Measurements from ENCODE around the gene MAP3K10.

The MAP3K10 gene

GRCh38 chr19:40239415-40240226, 48.4 kb downstream of the MAP3K10 start:
- TF ChIP-seq CTCF (IDR thresholded peaks at IDR 0.05; ENCODE audit: extremely low read depth, insufficient read depth, missing control alignments): no peak
- in situ Hi-C loops (cut with MboI; ENCODE audit: low pct_unique_long_range_greater_than_20kb, low sequenced_read_pairs, unreplicated experiment): no loop called here
- no peak for DNase-seq (ENCODE audit: low spot score)

DNA sequence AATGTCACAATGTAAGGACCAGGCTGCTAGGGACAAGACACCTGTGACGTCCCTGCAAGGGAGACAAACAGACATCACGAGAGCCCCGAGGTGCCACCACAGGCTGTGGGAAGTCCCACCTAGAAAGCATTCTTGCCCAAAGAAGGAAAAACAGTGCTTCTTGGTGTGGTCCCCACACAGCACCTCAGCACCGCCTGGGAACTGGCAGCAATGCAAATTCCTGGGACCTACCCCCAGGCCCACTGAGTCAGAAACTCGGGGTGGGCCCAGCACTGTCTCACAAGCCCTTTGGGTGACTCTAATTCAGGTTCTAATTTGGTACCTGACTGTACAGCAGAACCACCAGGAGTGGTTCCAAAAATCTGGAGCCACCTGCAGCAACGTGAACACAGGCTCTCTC, 49.1 kb downstream of the MAP3K10 start:
- TF ChIP-seq CTCF (IDR thresholded peaks at IDR 0.05; ENCODE audit: extremely low read depth, insufficient read depth, missing control alignments): no peak
- in situ Hi-C loops (cut with MboI; ENCODE audit: low pct_unique_long_range_greater_than_20kb, low sequenced_read_pairs, unreplicated experiment): no loop called here
- no peak for DNase-seq (ENCODE audit: low spot score)

DNA sequence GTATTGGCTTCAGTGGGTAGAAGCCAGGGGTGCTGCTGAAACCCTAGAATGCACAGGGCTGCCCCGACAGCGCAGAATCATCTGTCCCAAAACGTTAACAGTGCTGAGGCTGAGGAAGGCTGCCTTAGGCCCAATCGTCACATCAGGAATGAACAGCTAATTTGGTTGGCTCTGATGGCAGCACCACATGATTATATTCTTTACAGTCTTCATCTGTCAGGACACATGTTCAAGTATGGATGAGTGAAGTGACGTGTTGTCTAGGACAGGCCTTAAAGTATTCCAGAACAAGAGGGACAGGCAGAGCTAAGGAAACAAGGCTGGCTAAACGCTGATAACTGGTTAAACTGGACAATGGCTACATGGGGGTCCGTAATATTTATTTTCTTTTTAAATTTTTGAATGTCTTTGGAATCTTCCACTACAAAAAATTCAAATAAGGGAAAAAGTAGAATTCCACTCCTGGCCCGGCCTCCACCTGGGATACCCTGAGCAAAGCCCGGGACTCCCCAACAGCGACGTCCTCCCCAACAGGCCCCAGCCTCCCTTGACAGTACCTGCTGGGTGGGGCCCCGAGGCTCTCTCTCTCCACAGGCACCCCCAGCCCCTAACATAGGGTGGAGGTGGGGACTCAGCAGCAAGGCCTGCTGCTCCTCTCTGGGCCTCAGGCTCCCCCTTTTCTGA, 50.0 kb downstream of the MAP3K10 start:
- DNase-seq (ENCODE audit: low spot score): no peak
- no peak for TF ChIP-seq CTCF (IDR thresholded peaks at IDR 0.05; ENCODE audit: extremely low read depth, insufficient read depth, missing control alignments)
- in situ Hi-C loops (cut with MboI; ENCODE audit: low pct_unique_long_range_greater_than_20kb, low sequenced_read_pairs, unreplicated experiment): no loop called here

- no peak for DNase-seq (ENCODE audit: low spot score)
- no peak for TF ChIP-seq CTCF (IDR thresholded peaks at IDR 0.05; ENCODE audit: extremely low read depth, insufficient read depth, missing control alignments)
- in situ Hi-C loops (cut with MboI; ENCODE audit: low pct_unique_long_range_greater_than_20kb, low sequenced_read_pairs, unreplicated experiment): no loop called here
These were observed 50.7 kb downstream of the MAP3K10 start for GRCh38 chr19:40241809-40242384.

GRCh38 chr19:40242480-40242879, 51.3 kb downstream of the MAP3K10 start:
- no peak for TF ChIP-seq CTCF (IDR thresholded peaks at IDR 0.05; ENCODE audit: extremely low read depth, insufficient read depth, missing control alignments)
- DNase-seq (ENCODE audit: low spot score): no peak
- in situ Hi-C loops (cut with MboI; ENCODE audit: low pct_unique_long_range_greater_than_20kb, low sequenced_read_pairs, unreplicated experiment): no loop called here

GRCh38 chr19:40243181-40243580, 52.0 kb downstream of the MAP3K10 start:
- no peak for DNase-seq (ENCODE audit: low spot score)
- no peak for TF ChIP-seq CTCF (IDR thresholded peaks at IDR 0.05; ENCODE audit: extremely low read depth, insufficient read depth, missing control alignments)
- in situ Hi-C loops (cut with MboI; ENCODE audit: low pct_unique_long_range_greater_than_20kb, low sequenced_read_pairs, unreplicated experiment): no loop called here
